Measurements from ENCODE around the gene YKT6.
"Not testable (repeated sequence)": the region's sequence is repeated elsewhere in the genome, so short reads cannot be mapped to it uniquely, and the experiment has no call there.

The YKT6 gene

DNA sequence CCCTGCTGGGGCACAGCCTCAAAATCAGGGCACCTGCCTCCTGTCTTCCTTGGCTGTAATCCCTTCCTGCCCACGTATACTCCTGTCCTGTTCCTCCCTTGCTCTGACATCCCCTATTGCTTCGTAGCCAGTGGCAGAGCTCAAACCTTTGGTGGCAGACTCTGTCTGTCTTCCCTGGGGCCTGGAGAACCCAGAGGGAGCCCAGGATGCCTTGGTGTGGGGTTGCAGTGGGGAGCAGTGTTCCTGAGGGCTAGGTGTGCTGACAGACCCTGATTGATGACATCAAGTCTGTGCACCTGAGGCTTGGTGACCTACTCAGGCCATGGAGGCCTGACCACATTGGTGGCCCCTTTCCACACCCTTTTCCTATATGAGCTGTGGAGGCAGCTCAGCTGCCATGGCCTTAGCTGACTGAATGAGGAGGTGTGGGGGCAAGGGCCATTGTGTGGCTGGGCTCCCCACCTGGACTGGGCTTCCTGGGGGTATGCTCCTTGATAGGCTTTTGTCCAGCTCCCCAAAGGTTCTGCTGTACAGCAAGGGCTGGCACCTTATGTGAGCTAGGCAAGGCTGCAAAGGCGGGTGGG is 6.1 kb upstream of the YKT6 start:
- H3K4me3 ChIP-seq (ENCODE audit: low read depth, low read length), result no peak overlapping the region
- H3K9ac ChIP-seq (ENCODE audit: low read depth, low read length), result no peak overlapping the region
- H3K36me3 ChIP-seq (ENCODE audit: control insufficient read depth, insufficient read depth, low read length), result no peaks in the 10 kb centered on the region
- H3K27ac ChIP-seq (ENCODE audit: low read depth, low read length), result no peak overlapping the region
- H3K27me3 ChIP-seq (ENCODE audit: control insufficient read depth, insufficient read depth, low read length), result peaks cover 6% of the 10 kb centered on the region; the same call in 1 of the 2 replicates
- no peaks in the 10 kb centered on the region for H3K9me3 ChIP-seq (ENCODE audit: control insufficient read depth, insufficient read depth, low read length)
- no peaks in the 10 kb centered on the region for H3K4me1 ChIP-seq (ENCODE audit: control insufficient read depth, insufficient read depth, low read length)

DNA sequence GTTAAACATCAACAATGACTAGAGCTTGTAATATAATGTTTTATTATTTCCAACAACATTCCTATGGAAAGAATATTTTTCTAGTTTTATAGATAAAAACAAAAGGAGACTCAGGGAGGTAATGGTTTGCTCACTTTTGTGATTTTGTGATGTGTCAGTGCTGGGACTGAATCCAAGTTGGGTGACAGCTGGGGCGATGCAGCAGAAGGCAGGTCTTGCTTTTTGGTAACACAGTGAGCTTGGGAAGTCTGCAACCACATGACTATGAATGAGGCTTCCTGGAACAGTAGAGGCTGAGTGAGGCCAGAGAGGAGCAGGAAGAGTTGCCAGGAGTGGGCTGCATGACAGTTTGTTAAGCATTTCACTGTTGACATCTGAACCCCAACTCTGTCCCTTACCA is 4.9 kb upstream of the YKT6 start:
- H3K9ac ChIP-seq (ENCODE audit: low read depth, low read length), result no peak overlapping the region
- H3K36me3 ChIP-seq (ENCODE audit: control insufficient read depth, insufficient read depth, low read length), result no peaks in the 10 kb centered on the region
- no peak overlapping the region for H3K4me3 ChIP-seq (ENCODE audit: low read depth, low read length)
- H3K9me3 ChIP-seq (ENCODE audit: control insufficient read depth, insufficient read depth, low read length), result no peaks in the 10 kb centered on the region
- peaks cover 6% of the 10 kb centered on the region; the same call in 1 of the 2 replicates for H3K27me3 ChIP-seq (ENCODE audit: control insufficient read depth, insufficient read depth, low read length)
- H3K27ac ChIP-seq (ENCODE audit: low read depth, low read length), result no peak overlapping the region
- H3K4me1 ChIP-seq (ENCODE audit: control insufficient read depth, insufficient read depth, low read length), result no peaks in the 10 kb centered on the region

DNA sequence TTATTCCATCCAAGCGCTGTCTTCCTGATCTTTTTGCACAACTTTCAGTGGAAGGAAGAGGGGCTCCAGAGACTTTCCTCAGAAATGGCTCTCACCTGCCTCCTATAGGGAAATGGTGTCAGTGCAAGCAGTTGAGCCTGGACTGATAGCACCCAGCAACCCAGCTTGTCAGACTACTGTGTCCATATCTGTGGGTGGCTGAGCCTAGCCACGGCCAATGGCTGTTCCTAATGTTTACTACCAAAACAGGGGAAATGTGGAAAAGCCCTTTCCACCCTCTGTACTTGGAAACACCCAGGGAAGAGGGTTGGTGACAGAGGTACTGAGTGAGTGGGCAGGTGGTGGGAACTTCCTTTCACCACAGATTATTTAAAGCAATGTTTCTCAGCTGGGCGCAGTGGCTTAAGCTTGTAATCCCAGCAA is 4.3 kb upstream of the YKT6 start:
- no peaks in the 10 kb centered on the region for H3K4me1 ChIP-seq (ENCODE audit: control insufficient read depth, insufficient read depth, low read length)
- no peak overlapping the region for H3K9ac ChIP-seq (ENCODE audit: low read depth, low read length)
- H3K27me3 ChIP-seq (ENCODE audit: control insufficient read depth, insufficient read depth, low read length), result peaks cover 6% of the 10 kb centered on the region; the same call in 1 of the 2 replicates
- H3K27ac ChIP-seq (ENCODE audit: low read depth, low read length), result no peak overlapping the region
- H3K9me3 ChIP-seq (ENCODE audit: control insufficient read depth, insufficient read depth, low read length), result no peaks in the 10 kb centered on the region
- H3K4me3 ChIP-seq (ENCODE audit: low read depth, low read length), result no peak overlapping the region
- no peaks in the 10 kb centered on the region for H3K36me3 ChIP-seq (ENCODE audit: control insufficient read depth, insufficient read depth, low read length)

DNA sequence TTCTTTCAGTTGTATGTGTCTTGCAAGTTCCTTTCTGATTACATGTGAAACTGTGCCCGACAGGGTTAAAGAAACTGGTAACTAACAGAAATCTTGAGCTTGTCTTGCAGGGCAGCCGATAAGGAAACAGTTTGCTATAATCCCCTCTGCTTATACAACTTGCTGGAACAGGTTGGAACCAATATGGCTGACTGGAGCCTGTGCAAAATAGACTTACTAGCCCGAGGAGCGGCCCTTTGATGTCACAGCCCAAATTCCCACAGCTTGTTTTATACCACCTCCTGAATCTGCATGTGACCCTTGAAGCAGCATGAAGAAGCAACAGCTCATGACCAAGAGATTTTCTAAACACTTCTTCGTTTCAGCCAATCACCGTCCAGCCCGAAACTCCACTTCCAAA is 3.3 kb upstream of the YKT6 start:
- H3K27ac ChIP-seq (ENCODE audit: low read depth, low read length), result no peak overlapping the region
- H3K27me3 ChIP-seq (ENCODE audit: control insufficient read depth, insufficient read depth, low read length), result peaks cover 6% of the 10 kb centered on the region; the same call in 1 of the 2 replicates
- H3K4me1 ChIP-seq (ENCODE audit: control insufficient read depth, insufficient read depth, low read length), result peaks cover 3% of the 10 kb centered on the region; the same call in 1 of the 2 replicates
- no peaks in the 10 kb centered on the region for H3K9me3 ChIP-seq (ENCODE audit: control insufficient read depth, insufficient read depth, low read length)
- no peak overlapping the region for H3K9ac ChIP-seq (ENCODE audit: low read depth, low read length)
- no peaks in the 10 kb centered on the region for H3K36me3 ChIP-seq (ENCODE audit: control insufficient read depth, insufficient read depth, low read length)
- no peak overlapping the region for H3K4me3 ChIP-seq (ENCODE audit: low read depth, low read length)

DNA sequence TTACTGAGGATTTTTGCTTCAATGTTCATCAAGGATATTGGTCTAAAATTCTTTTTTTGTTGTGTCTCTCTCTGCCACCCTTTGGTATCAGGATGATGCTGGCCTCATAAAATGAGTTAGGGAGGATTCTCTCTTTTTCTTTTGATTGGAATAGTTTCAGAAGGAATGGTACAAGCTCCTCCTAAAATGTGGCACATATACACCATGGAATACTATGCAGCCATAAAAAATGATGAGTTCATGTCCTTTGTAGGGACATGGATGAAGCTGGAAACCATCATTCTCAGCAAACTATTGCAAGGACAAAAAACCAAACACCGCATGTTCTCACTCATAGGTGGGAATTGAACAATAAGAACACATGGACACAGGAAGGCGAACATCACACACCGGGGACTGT is 615 bp upstream of the YKT6 start:
- not testable (repeated sequence) for H3K9me3 ChIP-seq (ENCODE audit: control insufficient read depth, insufficient read depth, low read length); H3K27ac ChIP-seq (ENCODE audit: low read depth, low read length); H3K27me3 ChIP-seq (ENCODE audit: control insufficient read depth, insufficient read depth, low read length); H3K4me3 ChIP-seq (ENCODE audit: low read depth, low read length); H3K9ac ChIP-seq (ENCODE audit: low read depth, low read length); H3K4me1 ChIP-seq (ENCODE audit: control insufficient read depth, insufficient read depth, low read length)
- peaks cover 15% of the 10 kb centered on the region for H3K36me3 ChIP-seq (ENCODE audit: control insufficient read depth, insufficient read depth, low read length)

DNA sequence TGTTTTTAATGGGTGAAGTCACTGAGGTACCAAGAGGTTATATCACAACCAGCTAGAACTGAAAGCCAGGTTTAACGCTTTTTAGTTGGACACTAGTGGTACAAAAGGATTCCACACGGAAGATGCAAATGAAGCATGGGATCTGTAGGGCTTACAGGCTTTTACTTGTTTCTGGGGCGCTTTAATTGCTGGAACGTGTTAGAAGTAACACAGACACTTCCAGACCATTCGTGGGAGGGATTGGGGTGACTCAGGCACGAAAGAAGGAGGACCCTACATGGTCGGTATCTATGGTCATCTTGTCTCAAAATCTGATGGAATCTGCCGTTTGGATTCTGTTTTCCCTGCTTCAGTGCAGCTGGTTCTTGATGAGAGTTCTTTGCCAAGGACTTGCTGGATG is 1.0 kb downstream of the YKT6 start:
- Histone ChIP-seq H3K4me3 (ENCODE audit: low read depth, low read length) (peak overlapping the region; percentile 99), H3K9me3 (ENCODE audit: control insufficient read depth, insufficient read depth, low read length) (no peaks in the 10 kb centered on the region), H3K27ac (ENCODE audit: low read depth, low read length) (no peak overlapping the region), H3K9ac (ENCODE audit: low read depth, low read length) (peak overlapping the region; percentile 21; the same call in 1 of the 2 replicates), H3K4me1 (ENCODE audit: control insufficient read depth, insufficient read depth, low read length) (peaks cover 3% of the 10 kb centered on the region; the same call in 1 of the 2 replicates), H3K27me3 (ENCODE audit: control insufficient read depth, insufficient read depth, low read length) (peaks cover 6% of the 10 kb centered on the region; the same call in 1 of the 2 replicates), H3K36me3 (ENCODE audit: control insufficient read depth, insufficient read depth, low read length) (peaks cover 32% of the 10 kb centered on the region)

DNA sequence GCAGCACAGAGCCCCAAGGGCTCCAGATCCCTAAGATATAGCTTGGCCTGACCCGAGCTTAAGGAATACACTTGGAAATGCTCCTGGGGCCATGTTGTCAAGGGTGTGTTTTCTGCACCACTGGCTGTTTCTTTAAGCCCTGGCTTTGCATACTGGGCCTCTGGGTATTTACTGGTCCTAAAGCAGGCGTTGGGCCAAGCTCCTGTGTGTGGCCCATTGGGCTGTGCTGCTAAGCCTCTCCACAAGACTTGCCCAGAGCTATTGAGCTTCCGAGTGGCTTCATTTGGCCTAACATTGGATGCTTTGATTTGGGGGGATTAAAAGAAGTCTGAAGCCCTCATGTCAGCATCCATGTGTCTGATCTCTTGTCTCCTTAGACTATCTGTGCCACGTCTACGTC is 5.2 kb downstream of the YKT6 start:
- Histone ChIP-seq H3K27ac (ENCODE audit: low read depth, low read length) (no peak overlapping the region), H3K4me3 (ENCODE audit: low read depth, low read length) (no peak overlapping the region), H3K9me3 (ENCODE audit: control insufficient read depth, insufficient read depth, low read length) (no peaks in the 10 kb centered on the region), H3K27me3 (ENCODE audit: control insufficient read depth, insufficient read depth, low read length) (no peaks in the 10 kb centered on the region), H3K9ac (ENCODE audit: low read depth, low read length) (no peak overlapping the region), H3K36me3 (ENCODE audit: control insufficient read depth, insufficient read depth, low read length) (peaks cover 74% of the 10 kb centered on the region), H3K4me1 (ENCODE audit: control insufficient read depth, insufficient read depth, low read length) (peaks cover 3% of the 10 kb centered on the region; the same call in 1 of the 2 replicates)

DNA sequence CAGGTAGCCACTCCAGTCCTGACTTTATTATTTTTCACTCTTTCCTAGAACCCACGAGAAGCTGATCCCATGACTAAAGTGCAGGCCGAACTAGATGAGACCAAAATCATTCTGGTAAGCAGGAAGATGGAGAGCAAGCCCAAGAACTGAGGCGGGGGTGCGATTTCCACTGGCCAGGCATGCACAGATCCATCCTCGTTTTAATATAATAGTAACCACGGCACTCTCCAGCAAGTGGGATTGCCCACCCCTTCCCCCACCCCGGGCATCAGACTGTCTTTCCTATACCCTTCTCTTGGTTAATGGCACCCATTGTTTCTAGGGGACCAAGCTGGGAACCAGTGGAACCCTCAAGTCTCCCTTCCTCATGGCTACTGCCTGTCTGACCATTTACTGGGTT is 7.3 kb downstream of the YKT6 start:
- no peak overlapping the region for H3K27ac ChIP-seq (ENCODE audit: low read depth, low read length)
- no peak overlapping the region for H3K9ac ChIP-seq (ENCODE audit: low read depth, low read length)
- H3K4me3 ChIP-seq (ENCODE audit: low read depth, low read length), result no peak overlapping the region
- H3K36me3 ChIP-seq (ENCODE audit: control insufficient read depth, insufficient read depth, low read length), result peaks cover 93% of the 10 kb centered on the region
- no peaks in the 10 kb centered on the region for H3K4me1 ChIP-seq (ENCODE audit: control insufficient read depth, insufficient read depth, low read length)
- H3K27me3 ChIP-seq (ENCODE audit: control insufficient read depth, insufficient read depth, low read length), result no peaks in the 10 kb centered on the region
- no peaks in the 10 kb centered on the region for H3K9me3 ChIP-seq (ENCODE audit: control insufficient read depth, insufficient read depth, low read length)

DNA sequence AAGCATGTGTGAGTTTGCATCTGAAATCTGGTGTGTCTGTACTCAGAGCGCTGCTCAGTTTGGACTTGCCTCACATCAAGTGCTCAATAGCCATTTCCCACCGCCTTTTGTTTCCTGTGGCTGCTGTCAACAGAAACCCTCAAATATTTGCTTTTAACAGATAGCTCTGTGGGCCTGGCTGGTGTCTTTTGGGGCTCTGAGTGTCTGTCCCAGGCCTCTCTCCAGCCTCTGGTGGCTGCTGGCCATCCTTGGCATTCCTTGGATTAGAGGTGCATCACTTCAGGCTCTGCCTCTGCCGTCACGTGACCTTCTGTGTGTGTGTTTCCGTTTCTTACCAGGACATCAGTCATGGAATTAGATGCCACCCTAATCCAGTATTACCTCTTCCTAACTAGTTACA is 9.3 kb downstream of the YKT6 start:
- Histone ChIP-seq H3K36me3 (ENCODE audit: control insufficient read depth, insufficient read depth, low read length) (peaks cover 82% of the 10 kb centered on the region), H3K4me3 (ENCODE audit: low read depth, low read length) (no peak overlapping the region), H3K27ac (ENCODE audit: low read depth, low read length) (no peak overlapping the region), H3K9me3 (ENCODE audit: control insufficient read depth, insufficient read depth, low read length) (no peaks in the 10 kb centered on the region), H3K27me3 (ENCODE audit: control insufficient read depth, insufficient read depth, low read length) (no peaks in the 10 kb centered on the region), H3K4me1 (ENCODE audit: control insufficient read depth, insufficient read depth, low read length) (peaks cover 5% of the 10 kb centered on the region; the same call in 1 of the 2 replicates), H3K9ac (ENCODE audit: low read depth, low read length) (no peak overlapping the region)

DNA sequence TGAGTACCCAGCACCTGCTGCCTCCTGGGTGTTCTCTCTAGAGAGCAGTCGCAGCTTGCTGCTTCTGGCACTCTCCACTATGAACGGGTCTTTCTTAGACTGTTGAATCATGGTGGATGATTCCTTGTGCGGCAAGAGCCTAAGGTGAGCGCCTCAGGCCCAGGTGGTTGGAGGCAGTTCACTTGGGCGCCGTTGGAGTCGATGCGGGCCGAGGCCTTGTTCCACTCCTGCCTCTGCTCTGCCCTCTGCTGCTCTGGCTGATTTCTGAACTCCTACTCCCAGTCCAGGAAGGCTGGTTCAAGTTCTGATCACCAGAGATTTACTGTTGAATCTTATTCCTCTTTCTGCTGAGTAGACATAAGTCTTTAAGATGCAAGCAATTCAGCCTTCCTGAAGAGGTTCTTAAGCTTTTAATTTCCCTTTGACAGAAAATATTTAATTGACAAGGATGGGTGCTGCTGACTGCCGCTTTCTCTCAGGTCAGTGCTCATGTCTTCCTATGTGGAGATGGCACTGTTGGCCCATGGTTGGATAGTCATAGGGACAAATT is 10.4 kb downstream of the YKT6 start:
- Histone ChIP-seq H3K9me3 (ENCODE audit: control insufficient read depth, insufficient read depth, low read length) (no peaks in the 10 kb centered on the region), H3K4me1 (ENCODE audit: control insufficient read depth, insufficient read depth, low read length) (peaks cover 5% of the 10 kb centered on the region; the same call in 1 of the 2 replicates), H3K27ac (ENCODE audit: low read depth, low read length) (no peak overlapping the region), H3K4me3 (ENCODE audit: low read depth, low read length) (no peak overlapping the region), H3K36me3 (ENCODE audit: control insufficient read depth, insufficient read depth, low read length) (peaks cover 72% of the 10 kb centered on the region), H3K9ac (ENCODE audit: low read depth, low read length) (no peak overlapping the region), H3K27me3 (ENCODE audit: control insufficient read depth, insufficient read depth, low read length) (no peaks in the 10 kb centered on the region)

DNA sequence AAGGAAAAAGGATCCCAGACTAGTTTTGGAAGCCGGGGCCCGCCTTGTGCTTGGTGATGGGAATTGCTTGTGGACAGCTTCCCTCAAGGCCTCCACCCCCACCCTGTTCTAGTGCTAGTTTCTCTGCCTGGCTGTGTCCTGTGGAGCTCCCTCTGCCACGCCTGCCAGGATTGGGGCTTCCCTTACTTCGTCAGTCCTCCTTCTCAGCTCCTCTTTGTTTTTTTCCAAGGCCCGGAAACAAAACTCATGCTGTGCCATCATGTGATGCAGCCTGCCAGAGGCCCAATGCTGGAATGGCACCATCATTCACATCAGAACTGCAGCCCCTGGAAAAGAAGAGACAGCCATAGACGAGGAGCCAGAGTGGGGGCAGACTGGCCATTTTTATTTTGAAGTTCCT is 11.2 kb downstream of the YKT6 start:
- no peaks in the 10 kb centered on the region for H3K9me3 ChIP-seq (ENCODE audit: control insufficient read depth, insufficient read depth, low read length)
- H3K4me3 ChIP-seq (ENCODE audit: low read depth, low read length), result no peak overlapping the region
- no peaks in the 10 kb centered on the region for H3K27me3 ChIP-seq (ENCODE audit: control insufficient read depth, insufficient read depth, low read length)
- peaks cover 63% of the 10 kb centered on the region for H3K36me3 ChIP-seq (ENCODE audit: control insufficient read depth, insufficient read depth, low read length)
- H3K27ac ChIP-seq (ENCODE audit: low read depth, low read length), result no peak overlapping the region
- no peak overlapping the region for H3K9ac ChIP-seq (ENCODE audit: low read depth, low read length)
- peaks cover 5% of the 10 kb centered on the region; the same call in 1 of the 2 replicates for H3K4me1 ChIP-seq (ENCODE audit: control insufficient read depth, insufficient read depth, low read length)
